Spleen (tissue), 11 donors: ENCODE measurements around the gene UCP1. TPM values are rescaled to one million over a fixed set of nuclear protein-coding genes. Genes with fewer than 3 reads are reported as not detected.

Experiments
- DNase-seq: peaks from one replicate; pipeline ENCODE4 v3.0.0-alpha.2; 2020
- H3K27ac ChIP-seq, 8 donors: fragments of 200-600 bp; sonication (generic) in 7 of 8; 1 replicate in 4 of 8; 2 replicates in 4 of 8; pipeline versions ENCODE4 v1.5.0 to v1.8.0; 2016 to 2021; ENCODE audit warnings: inconsistent platforms in 4 of 8, mild to moderate bottlenecking in 4 of 8, moderate library complexity in 1 of 8
- H3K27me3 ChIP-seq, 7 donors: fragments of 200-600 bp; sonication (generic) in 6 of 7; replicated peaks in 1 of 7; 1 replicate in 4 of 7; 2 replicates in 3 of 7; pipeline versions ENCODE4 v1.5.0 to v1.8.0; 2016 to 2021; ENCODE audit warnings: inconsistent platforms in 3 of 7, mild to moderate bottlenecking in 1 of 7
- H3K36me3 ChIP-seq, 6 donors: fragments of 200-600 bp; sonication (generic) in 5 of 6; 1 replicate in 4 of 6; 2 replicates in 2 of 6; pipeline versions ENCODE4 v1.5.0 to v1.8.0; 2016 to 2021; ENCODE audit warnings: inconsistent platforms in 2 of 6
- H3K4me1 ChIP-seq, 6 donors: fragments of 200-600 bp; sonication (generic) in 5 of 6; 1 replicate in 3 of 6; 2 replicates in 3 of 6; pipeline versions ENCODE4 v1.5.0 to v1.8.0; 2016 to 2021; ENCODE audit warnings: inconsistent platforms in 3 of 6
- H3K4me3 ChIP-seq, 8 donors: fragments of 200-600 bp; sonication (generic) in 7 of 8; 1 replicate in 4 of 8; 2 replicates in 4 of 8; pipeline versions ENCODE4 v1.5.0 to v1.8.0; 2016 to 2021; ENCODE audit warnings: inconsistent platforms in 4 of 8, mild to moderate bottlenecking in 4 of 8, moderate library complexity in 2 of 8
- H3K9me3 ChIP-seq, 8 donors: fragments of 200-600 bp; sonication (generic) in 7 of 8; 1 replicate in 4 of 8; 2 replicates in 4 of 8; pipeline versions ENCODE4 v1.5.0 to v1.8.0; 2016 to 2021; ENCODE audit warnings: inconsistent platforms in 4 of 8
- POLR2A ChIP-seq, 3 donors: fragments of 450-650 bp; IDR thresholded peaks; one replicate each; pipeline ENCODE4 v1.5.1; 2017; ENCODE audit warnings: antibody characterized with exemption in 3 of 3, mild to moderate bottlenecking in 1 of 3
- POLR2AphosphoS5 ChIP-seq, 3 donors: sonication (generic); formaldehyde crosslinking; IDR thresholded peaks; one replicate each; pipeline ENCODE4 v1.5.1; 2017; ENCODE audit warnings: antibody characterized with exemption in 3 of 3
- WGBS, 5 donors: extraction: QIAGEN DNeasy Blood & Tissue Kit in 3 of 5; methylation state at CpG; one replicate each; pipeline versions ENCODE4 v1.1.5 to v1.1.7; 2013 to 2018; 5-methylcytosine and 5-hydroxymethylcytosine counted together
- intact Hi-C: fragments of 100-400 bp; cut with DNase I; formaldehyde crosslinking; loops from one replicate; pipeline ENCODE4 v1.15.0; 2023; ENCODE audit warnings: low total_unique reads
- polyA plus RNA-seq, 3 donors: library from polyadenylated mRNA; stranded (reverse); fragments of 200-250 nt; gene quantifications; one replicate each; pipeline ENCODE4 v1.2.1, GENCODE V29; 2013
- total RNA-seq, 7 donors: library from RNA; depleted of rRNA in 3 of 7; stranded (reverse); fragments of >200 nt in 3 of 7; fragmentation: NEBNext Ultra II Directional in 4 of 7; extraction: Animal tissue kit (Norgen Biotek cat#: 25700) in 4 of 7; gene quantifications; one replicate each; pipeline versions ENCODE4 v1.1.0 to v1.2.1, GENCODE V29; 2016 to 2021
- TF ChIP-seq, protein P1 (sequence below), 11 experiments: fragments of 200-600 bp in 7 of 11; fragments of 450-650 bp in 4 of 11; sonication (generic) in 4 of 11; IDR thresholded peaks in 8 of 11; conservative IDR thresholded peaks in 3 of 11; 1 replicate in 7 of 11; 2 replicates in 4 of 11; pipeline versions ENCODE4 v1.4.0 to v1.8.0; 2016 to 2021; ENCODE audit warnings: antibody characterized with exemption in 11 of 11, inconsistent platforms in 4 of 11, mild to moderate bottlenecking in 1 of 11
- donor health status: healthy with polysubstance abuse.
- donor health status: DM: no; HTN: no; CAD: no; lungs with moderate emphysema.
- donor health status: DM: no; HTN: no; CAD: no.
- donor health status: Bipolar disorder and iron deficiency.
- donor health status: healthy.
- donor health status: DM: no; HTN: no; CAD: no.
- donor health status: DM: yes; HTN: yes; CAD: no.

The UCP1 gene
- total and polyA plus RNA-seq, 10 donors = not detected

DNA sequence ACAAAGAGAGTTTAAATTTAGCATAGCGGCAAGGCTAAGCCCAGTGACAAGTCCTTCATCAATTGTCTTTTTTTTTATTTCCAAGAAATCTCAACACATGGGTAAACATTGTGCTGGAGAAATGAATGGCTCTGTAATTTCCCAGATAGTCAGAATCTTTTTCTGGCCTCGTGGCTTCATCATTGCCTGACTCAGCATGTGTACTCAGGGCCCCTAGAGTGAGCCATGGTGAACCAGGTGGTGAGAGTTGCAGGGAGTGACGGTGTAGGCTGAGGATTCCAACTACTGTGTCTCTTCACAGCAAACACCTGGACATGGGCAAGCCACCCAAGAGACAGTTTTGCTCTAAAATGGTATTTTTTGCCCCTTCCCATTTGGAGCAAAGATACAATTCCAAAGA is 43.1 kb upstream of the UCP1 start:
- intact Hi-C loops = no loop called here
- no peak for DNase-seq
- Histone ChIP-seq H3K36me3 (no peaks in the 10 kb centered on the region), H3K27ac (no peak overlapping the region), H3K4me3 (no peak overlapping the region), H3K27me3 (peaks cover 0 to 8% (median 0%) of the 10 kb centered on the region in 7 donors), H3K9me3 (no peaks in the 10 kb centered on the region), H3K4me1 (peaks cover 0 to 22% (median 11%) of the 10 kb centered on the region in 6 donors)
- 73 to 80% (median 78%) methylated on average over 3 of the region's 3 CpGs for WGBS, 5 donors
- TF ChIP-seq, protein P1, sequence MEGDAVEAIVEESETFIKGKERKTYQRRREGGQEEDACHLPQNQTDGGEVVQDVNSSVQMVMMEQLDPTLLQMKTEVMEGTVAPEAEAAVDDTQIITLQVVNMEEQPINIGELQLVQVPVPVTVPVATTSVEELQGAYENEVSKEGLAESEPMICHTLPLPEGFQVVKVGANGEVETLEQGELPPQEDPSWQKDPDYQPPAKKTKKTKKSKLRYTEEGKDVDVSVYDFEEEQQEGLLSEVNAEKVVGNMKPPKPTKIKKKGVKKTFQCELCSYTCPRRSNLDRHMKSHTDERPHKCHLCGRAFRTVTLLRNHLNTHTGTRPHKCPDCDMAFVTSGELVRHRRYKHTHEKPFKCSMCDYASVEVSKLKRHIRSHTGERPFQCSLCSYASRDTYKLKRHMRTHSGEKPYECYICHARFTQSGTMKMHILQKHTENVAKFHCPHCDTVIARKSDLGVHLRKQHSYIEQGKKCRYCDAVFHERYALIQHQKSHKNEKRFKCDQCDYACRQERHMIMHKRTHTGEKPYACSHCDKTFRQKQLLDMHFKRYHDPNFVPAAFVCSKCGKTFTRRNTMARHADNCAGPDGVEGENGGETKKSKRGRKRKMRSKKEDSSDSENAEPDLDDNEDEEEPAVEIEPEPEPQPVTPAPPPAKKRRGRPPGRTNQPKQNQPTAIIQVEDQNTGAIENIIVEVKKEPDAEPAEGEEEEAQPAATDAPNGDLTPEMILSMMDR (IDR thresholded peaks at IDR 0.05 in 8 of 11, conservative IDR thresholded peaks at IDR 0.05 in 3 of 11) = no peak
- TF ChIP-seq POLR2A (IDR thresholded peaks at IDR 0.05) (no peak), POLR2AphosphoS5 (IDR thresholded peaks at IDR 0.05) (no peak)

DNA sequence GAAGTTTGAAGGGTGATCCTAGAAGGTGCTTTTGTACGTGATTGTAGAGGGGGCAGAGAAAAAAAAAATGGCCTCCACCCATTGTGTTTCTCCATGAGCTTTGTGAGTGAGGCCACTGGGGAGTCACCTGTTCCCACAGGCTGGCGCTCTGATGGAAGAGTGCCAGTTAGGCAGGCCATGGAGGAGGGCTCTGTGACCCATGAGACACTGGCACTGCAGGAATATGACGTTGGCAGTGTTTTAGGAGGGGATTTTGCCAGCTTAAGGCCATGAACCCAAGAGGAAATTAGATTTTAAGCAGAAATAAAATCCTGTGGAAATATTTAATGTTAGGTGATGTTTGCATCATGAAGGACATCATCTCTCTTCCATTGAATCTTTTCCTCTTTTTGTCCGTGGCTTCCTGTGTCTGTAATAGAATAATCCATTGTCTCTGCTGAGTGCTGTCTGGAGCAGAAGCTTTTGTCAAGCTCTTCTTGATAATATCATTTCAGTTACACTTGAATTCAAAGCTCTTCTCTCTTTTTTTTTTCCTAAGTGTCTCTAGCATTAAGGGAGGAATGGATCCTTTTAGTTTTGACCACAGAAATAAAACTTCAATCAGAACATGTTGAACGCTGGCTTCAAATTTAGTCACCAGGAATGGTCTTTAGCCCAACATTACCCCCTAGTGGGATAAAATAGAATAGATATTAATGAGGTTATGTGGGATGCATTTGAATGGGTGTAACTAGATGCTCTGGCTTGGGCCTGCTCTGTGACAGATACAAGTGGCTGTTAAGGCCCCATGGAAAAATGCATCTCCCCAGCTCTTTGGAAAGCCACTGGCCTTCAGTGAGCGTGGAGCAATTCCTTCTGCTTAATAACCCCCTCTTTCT is 41.0 kb upstream of the UCP1 start:
- peak overlapping the region in 3 of 8 donors; percentile 6 to 57 (median 34) for H3K27ac ChIP-seq
- 29 to 50% (median 41%) methylated on average over 6 of the region's 6 CpGs for WGBS, 5 donors
- no peak overlapping the region for H3K4me3 ChIP-seq
- H3K4me1 ChIP-seq = peaks cover 0 to 22% (median 11%) of the 10 kb centered on the region in 6 donors
- TF ChIP-seq, protein P1 (IDR thresholded peaks at IDR 0.05 in 8 of 11, conservative IDR thresholded peaks at IDR 0.05 in 3 of 11) = peak in 9 of 11 experiments; percentile 21 to 60 (median 51)
- TF ChIP-seq POLR2AphosphoS5 (IDR thresholded peaks at IDR 0.05) = peak in 1 of 3 donors; percentile 13
- no peak for TF ChIP-seq POLR2A (IDR thresholded peaks at IDR 0.05)
- intact Hi-C loops = loop anchor here (5.0 kb wide), 1 partner anchor 247 kb away; no protein-coding TSS in a partner anchor
- no peak for DNase-seq
- no peaks in the 10 kb centered on the region for H3K9me3 ChIP-seq
- H3K27me3 ChIP-seq = peaks cover 0 to 8% (median 0%) of the 10 kb centered on the region in 7 donors
- no peaks in the 10 kb centered on the region for H3K36me3 ChIP-seq

DNA sequence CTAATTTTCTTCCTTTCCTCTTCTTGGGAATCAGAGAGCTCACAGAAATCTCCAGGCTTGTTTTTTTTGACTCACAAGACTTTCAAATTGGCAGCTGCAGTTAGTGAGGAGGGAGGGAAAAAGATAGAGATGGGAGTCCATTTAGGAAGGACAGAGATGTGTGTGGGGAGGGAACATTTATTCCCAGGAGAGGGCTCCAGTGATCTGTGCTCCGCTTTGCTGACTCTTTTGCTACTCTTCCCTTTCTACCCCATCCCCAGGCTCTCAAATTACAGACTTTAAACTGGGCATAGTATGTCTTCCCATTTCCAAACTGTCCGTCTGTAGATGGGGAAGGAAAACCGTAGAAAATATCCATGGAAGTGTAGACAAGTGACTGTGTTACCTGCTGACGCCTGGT is 39.1 kb upstream of the UCP1 start:
- peaks cover 0 to 8% (median 0%) of the 10 kb centered on the region in 7 donors for H3K27me3 ChIP-seq
- no peak overlapping the region for H3K27ac ChIP-seq
- H3K36me3 ChIP-seq = no peaks in the 10 kb centered on the region
- no peaks in the 10 kb centered on the region for H3K9me3 ChIP-seq
- 83 to 96% (median 89%) methylated on average over 4 of the region's 4 CpGs for WGBS, 5 donors
- DNase-seq = no peak
- intact Hi-C loops = loop anchor here (5.0 kb wide), 1 partner anchor 246 kb away; no protein-coding TSS in a partner anchor
- TF ChIP-seq POLR2AphosphoS5 (IDR thresholded peaks at IDR 0.05) = no peak
- TF ChIP-seq, protein P1 (IDR thresholded peaks at IDR 0.05 in 8 of 11, conservative IDR thresholded peaks at IDR 0.05 in 3 of 11) = no peak
- TF ChIP-seq POLR2A (IDR thresholded peaks at IDR 0.05) = no peak
- H3K4me1 ChIP-seq = peaks cover 0 to 20% (median 11%) of the 10 kb centered on the region in 6 donors
- H3K4me3 ChIP-seq = no peak overlapping the region

DNA sequence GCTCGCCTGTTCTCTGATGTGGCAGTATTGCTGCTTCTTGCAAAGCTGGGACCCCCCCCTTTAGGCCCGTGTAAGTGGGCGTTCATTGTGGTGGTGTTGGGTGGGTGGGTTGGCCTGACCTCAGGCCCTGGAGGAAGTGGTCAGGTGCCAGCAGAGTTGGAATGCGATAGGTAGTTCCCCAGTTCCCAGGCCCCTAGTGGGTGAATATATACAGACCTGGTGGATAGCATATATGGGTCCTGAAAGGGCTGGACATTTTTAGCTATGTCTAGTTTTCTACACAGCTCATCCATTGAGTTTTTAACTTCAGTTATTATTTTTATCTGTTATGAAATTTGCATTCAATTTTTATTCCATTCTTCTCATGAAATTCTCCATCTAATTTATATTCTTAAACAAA is 35.8 kb upstream of the UCP1 start:
- Histone ChIP-seq H3K4me3 (no peak overlapping the region), H3K4me1 (peaks cover 0 to 4% (median 0%) of the 10 kb centered on the region in 6 donors), H3K9me3 (no peaks in the 10 kb centered on the region), H3K36me3 (no peaks in the 10 kb centered on the region), H3K27ac (no peak overlapping the region), H3K27me3 (peaks cover 0 to 8% (median 0%) of the 10 kb centered on the region in 7 donors)
- DNase-seq = no peak
- WGBS, 5 donors = 52 to 88% (median 77%) methylated on average over 4 of the region's 4 CpGs
- intact Hi-C loops = no loop called here
- TF ChIP-seq, protein P1 (IDR thresholded peaks at IDR 0.05 in 8 of 11, conservative IDR thresholded peaks at IDR 0.05 in 3 of 11) = no peak
- TF ChIP-seq POLR2AphosphoS5 (IDR thresholded peaks at IDR 0.05) = no peak
- no peak for TF ChIP-seq POLR2A (IDR thresholded peaks at IDR 0.05)
